Loucy (cell line): Measurements from ENCODE around the gene MS4A4E.
A peak's percentile ranks its signal among the peaks of the same experiment; 100 is the strongest.

Source experiments
- H2AFZ ChIP-seq: fragments of 200-600 bp; sonication (generic); 2 replicates; pipeline ENCODE4 v1.6.0; 2016; ENCODE audit warnings: antibody characterized with exemption, mild to moderate bottlenecking, low read length, moderate library complexity
- H3F3A ChIP-seq: fragments of 200-600 bp; 2 replicates; pipeline ENCODE4 v1.6.0; 2016; ENCODE audit warnings: antibody characterized with exemption, low read depth, mild to moderate bottlenecking
- H3K27me3 ChIP-seq: fragments of 200-600 bp; sonication (generic); 2 replicates; pipeline ENCODE4 v1.6.1; 2014; ENCODE audit warnings: low read length, mild to moderate bottlenecking; ENCODE audit not compliant: insufficient read depth, poor library complexity, severe bottlenecking
- H3K36me3 ChIP-seq: fragments of 200-600 bp; sonication (generic); 2 replicates; pipeline ENCODE4 v1.6.1; 2016; ENCODE audit warnings: low read length; ENCODE audit not compliant: insufficient read depth
- H3K4me1 ChIP-seq: fragments of 200-600 bp; sonication (generic); 2 replicates; pipeline ENCODE4 v1.5.1; 2014; ENCODE audit warnings: low read length, mild to moderate bottlenecking; ENCODE audit not compliant: insufficient read depth, poor library complexity, severe bottlenecking
- H3K4me2 ChIP-seq: fragments of 200-600 bp; sonication (generic); 2 replicates; pipeline ENCODE4 v1.6.0; 2014; ENCODE audit warnings: antibody characterized with exemption, low read length, low read depth, mild to moderate bottlenecking; ENCODE audit not compliant: poor library complexity, severe bottlenecking
- H3K4me3 ChIP-seq: fragments of 200-600 bp; sonication (generic); 2 replicates; pipeline ENCODE4 v1.5.1; 2014; ENCODE audit warnings: low read length, mild to moderate bottlenecking, mixed read lengths; ENCODE audit not compliant: poor library complexity, severe bottlenecking
- H3K79me2 ChIP-seq: fragments of 200-600 bp; sonication (generic); 2 replicates; pipeline ENCODE4 v1.6.1; 2014; ENCODE audit warnings: low read length; ENCODE audit not compliant: insufficient read depth
- H3K9ac ChIP-seq: fragments of 200-600 bp; sonication (generic); 2 replicates; pipeline ENCODE4 v1.6.0; 2014; ENCODE audit warnings: mild to moderate bottlenecking, low read depth, low read length, moderate library complexity; ENCODE audit not compliant: poor library complexity, severe bottlenecking
- H3K9me2 ChIP-seq: fragments of 200-600 bp; sonication (generic); replicated peaks from 2 replicates; pipeline ENCODE4 v1.6.1; 2016; ENCODE audit warnings: low read depth, low read length, mixed read lengths
- H3K9me3 ChIP-seq: fragments of 200-600 bp; sonication (generic); 2 replicates; pipeline ENCODE4 v1.6.1; 2014; ENCODE audit warnings: mild to moderate bottlenecking, antibody characterized with exemption, low read length, low read depth; ENCODE audit not compliant: insufficient read depth
- H4K20me1 ChIP-seq: fragments of 200-600 bp; sonication (generic); 2 replicates; pipeline ENCODE4 v1.6.0; 2014; ENCODE audit warnings: antibody characterized with exemption, low read length, mild to moderate bottlenecking; ENCODE audit not compliant: insufficient read depth, poor library complexity, severe bottlenecking
- EZH2phosphoT487 ChIP-seq: fragments of 200-600 bp; IDR thresholded peaks from 2 replicates; pipeline ENCODE4 v1.6.1; 2018; ENCODE audit warnings: antibody characterized with exemption, mild to moderate bottlenecking, moderate library complexity, borderline replicate concordance
- TF ChIP-seq, protein P1 (sequence below): fragments of 200-600 bp; sonication (generic); conservative IDR thresholded peaks from 2 replicates; pipeline ENCODE4 v1.5.1; 2014; ENCODE audit warnings: mild to moderate bottlenecking, antibody characterized with exemption, low read length

MS4A4E gene

DNA sequence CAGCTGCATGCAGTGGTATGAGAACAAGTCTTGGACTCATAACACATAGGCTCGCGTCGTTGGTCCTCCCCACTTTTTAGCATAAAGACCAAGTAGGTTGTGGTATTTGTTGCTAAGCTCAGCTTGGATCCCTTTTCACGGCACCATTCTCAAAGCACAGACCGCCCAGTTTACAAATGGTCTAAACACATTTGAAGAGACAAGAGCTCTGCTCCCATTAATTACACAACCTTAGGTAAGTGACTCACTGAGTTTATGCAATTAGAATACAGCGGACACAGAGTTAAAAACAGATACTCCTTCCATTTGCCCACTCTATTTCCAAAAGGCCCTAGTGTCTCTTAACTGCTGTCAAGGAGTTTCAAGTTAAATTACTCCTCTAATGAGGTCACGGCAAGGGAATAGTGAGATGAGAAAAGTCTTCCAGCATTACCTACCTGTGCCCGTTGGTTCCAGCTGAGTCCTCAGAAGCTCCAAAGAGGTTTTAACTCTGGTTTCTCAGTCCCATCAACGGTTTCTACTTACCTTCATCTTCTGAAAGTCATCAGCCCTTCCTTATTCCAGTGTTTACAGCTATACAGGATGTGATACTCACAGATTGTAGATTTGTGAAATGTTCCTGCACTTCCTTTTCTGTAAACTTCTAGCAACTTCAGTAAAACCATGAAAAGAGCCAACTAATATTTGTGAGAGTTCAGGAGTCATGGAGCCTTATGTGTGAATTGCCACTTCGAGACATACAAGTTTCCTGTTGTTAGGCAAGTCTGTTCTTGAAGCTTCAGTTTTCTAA, 60.2 kb downstream of the MS4A4E start, which contains the start of gene MS4A6A:
Gene MS4A6A (minus strand): TSS at position 543 of the 790 bp plus-strand sequence. CDS start 1,356 bp downstream, outside the sequence.
- Histone ChIP-seq H3K4me2 (no peak within 1 kb of the TSS), H2AFZ (no peak within 1 kb of the TSS), H3K36me3 (no peaks in the 10 kb centered on the region), H3K27me3 (peaks cover 41% of the 10 kb centered on the region), H3K4me1 (no peaks in the 10 kb centered on the region), H3K79me2 (no peaks in the 10 kb centered on the region), H3K9ac (no peak within 1 kb of the TSS), H3K9me3 (peaks cover 5% of the 10 kb centered on the region; the same call in 1 of the 2 replicates), H4K20me1 (no peaks in the 10 kb centered on the region), H3K4me3 (no peak within 1 kb of the TSS), H3F3A (no peaks in the 10 kb centered on the region), H3K9me2 (no peaks in the 10 kb centered on the region)
- TF ChIP-seq EZH2phosphoT487 = no peak
- TF ChIP-seq, protein P1, sequence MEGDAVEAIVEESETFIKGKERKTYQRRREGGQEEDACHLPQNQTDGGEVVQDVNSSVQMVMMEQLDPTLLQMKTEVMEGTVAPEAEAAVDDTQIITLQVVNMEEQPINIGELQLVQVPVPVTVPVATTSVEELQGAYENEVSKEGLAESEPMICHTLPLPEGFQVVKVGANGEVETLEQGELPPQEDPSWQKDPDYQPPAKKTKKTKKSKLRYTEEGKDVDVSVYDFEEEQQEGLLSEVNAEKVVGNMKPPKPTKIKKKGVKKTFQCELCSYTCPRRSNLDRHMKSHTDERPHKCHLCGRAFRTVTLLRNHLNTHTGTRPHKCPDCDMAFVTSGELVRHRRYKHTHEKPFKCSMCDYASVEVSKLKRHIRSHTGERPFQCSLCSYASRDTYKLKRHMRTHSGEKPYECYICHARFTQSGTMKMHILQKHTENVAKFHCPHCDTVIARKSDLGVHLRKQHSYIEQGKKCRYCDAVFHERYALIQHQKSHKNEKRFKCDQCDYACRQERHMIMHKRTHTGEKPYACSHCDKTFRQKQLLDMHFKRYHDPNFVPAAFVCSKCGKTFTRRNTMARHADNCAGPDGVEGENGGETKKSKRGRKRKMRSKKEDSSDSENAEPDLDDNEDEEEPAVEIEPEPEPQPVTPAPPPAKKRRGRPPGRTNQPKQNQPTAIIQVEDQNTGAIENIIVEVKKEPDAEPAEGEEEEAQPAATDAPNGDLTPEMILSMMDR = no peak

DNA sequence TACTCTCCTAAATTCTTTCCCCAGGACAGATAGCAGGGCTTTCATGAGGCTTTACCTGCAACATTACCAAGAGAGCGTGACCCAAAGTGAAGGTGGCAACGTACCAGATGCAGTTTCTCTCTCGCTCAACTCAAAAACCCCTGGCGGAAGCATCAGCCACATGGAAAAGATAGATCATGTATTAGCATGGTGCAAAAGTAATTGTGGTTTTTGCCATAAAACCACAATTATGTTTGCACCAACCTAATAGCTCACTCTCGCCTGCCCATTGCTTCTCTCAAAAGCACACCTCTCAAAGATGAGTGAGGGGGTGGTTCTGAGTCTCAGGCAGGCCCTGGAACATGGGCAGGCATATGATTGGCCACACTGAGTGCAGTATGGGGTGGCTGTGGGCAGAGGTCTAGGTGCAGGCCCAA, 67.1 kb downstream of the MS4A4E start:
- H3K9ac ChIP-seq = no peak overlapping the region
- H3K79me2 ChIP-seq = no peaks in the 10 kb centered on the region
- H3K9me2 ChIP-seq = no peaks in the 10 kb centered on the region
- H3K9me3 ChIP-seq = no peaks in the 10 kb centered on the region
- no peaks in the 10 kb centered on the region for H4K20me1 ChIP-seq
- peaks cover 83% of the 10 kb centered on the region for H3K27me3 ChIP-seq
- H3F3A ChIP-seq = no peaks in the 10 kb centered on the region
- H3K4me1 ChIP-seq = peaks cover 15% of the 10 kb centered on the region
- H3K4me3 ChIP-seq = peak overlapping the region; percentile 5
- no peak overlapping the region for H2AFZ ChIP-seq
- no peak for TF ChIP-seq EZH2phosphoT487
- no peaks in the 10 kb centered on the region for H3K36me3 ChIP-seq
- H3K4me2 ChIP-seq = peak overlapping the region; percentile 49

DNA sequence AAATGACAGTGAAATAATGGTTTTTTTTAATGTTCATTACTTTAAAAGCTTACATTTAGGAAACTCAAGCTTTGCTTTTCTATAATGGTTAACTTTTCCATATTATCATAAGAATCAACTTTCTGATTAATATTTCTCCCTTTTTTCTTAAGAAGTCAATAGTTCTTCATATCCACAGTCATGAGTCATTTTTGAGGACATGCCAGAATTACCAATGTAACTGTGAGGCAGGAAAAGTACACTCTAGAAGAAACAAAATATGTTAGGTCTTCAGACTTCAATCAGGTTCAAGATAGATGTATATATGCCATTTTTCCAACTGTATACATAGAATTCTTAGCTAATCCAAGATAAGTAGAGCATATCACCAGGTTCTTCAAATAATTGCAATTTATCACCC, 70.9 kb downstream of the MS4A4E start:
- Histone ChIP-seq H3K4me1 (peaks cover 15% of the 10 kb centered on the region), H3K4me3 (no peak overlapping the region), H3K79me2 (no peaks in the 10 kb centered on the region), H3K4me2 (no peak overlapping the region), H3K36me3 (no peaks in the 10 kb centered on the region), H4K20me1 (no peaks in the 10 kb centered on the region), H3F3A (no peaks in the 10 kb centered on the region), H3K9ac (no peak overlapping the region), H3K9me2 (no peaks in the 10 kb centered on the region), H2AFZ (no peak overlapping the region), H3K9me3 (peaks cover 16% of the 10 kb centered on the region; the same call in 1 of the 2 replicates), H3K27me3 (peaks cover 51% of the 10 kb centered on the region)
- TF ChIP-seq, protein P1 = no peak
- no peak for TF ChIP-seq EZH2phosphoT487
